HG03097 (cell line): ENCODE data around the gene RXRA.

Source experiments
- ATAC-seq: cut with Tn5 transposase; IDR thresholded peaks from one replicate; pipeline ENCODE4 v1.9.1; 2021; ENCODE audit not compliant: unreplicated experiment, low FRiP score

The RXRA gene

DNA sequence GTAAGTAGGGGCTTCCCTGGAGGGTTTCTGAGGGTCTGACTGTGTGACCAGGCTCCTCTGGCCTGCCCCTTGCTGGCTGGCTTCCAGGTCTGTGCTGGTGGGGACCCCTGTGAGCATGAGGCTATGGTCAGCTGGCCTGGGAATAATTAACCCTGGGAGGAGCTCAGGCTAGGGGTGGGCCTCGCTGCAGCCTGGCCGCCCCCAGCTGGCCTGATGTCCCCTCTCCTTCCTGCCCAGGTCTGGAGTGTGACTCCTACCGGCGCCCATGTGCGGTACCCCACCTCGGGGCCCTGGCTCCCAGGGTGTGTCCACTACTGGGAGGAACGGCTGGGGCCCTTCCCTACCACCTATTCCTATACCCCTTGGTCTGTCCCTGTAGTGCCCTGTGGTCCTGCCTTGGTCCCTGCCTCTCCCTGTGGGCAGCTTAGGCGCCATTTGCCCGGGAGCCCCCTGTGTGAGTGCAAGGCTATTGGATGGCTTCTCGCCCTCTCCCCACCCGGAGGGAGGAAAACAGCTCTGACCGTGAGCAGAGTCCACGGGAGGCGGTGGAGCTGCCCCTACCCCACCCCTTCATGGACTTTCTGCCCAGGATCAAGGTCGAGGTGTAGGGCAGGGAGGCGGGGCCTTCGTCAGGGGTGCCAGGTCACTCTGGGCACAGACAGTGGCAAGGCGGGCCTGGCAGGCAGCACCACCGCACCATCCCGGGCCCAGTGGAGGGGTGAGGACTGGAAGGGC is 9.4 kb downstream of the RXRA start:
- no peak for ATAC-seq

- no peak for ATAC-seq
Measured at GRCh38 chr9:134336228-134336627, 10.0 kb downstream of the RXRA start.

DNA sequence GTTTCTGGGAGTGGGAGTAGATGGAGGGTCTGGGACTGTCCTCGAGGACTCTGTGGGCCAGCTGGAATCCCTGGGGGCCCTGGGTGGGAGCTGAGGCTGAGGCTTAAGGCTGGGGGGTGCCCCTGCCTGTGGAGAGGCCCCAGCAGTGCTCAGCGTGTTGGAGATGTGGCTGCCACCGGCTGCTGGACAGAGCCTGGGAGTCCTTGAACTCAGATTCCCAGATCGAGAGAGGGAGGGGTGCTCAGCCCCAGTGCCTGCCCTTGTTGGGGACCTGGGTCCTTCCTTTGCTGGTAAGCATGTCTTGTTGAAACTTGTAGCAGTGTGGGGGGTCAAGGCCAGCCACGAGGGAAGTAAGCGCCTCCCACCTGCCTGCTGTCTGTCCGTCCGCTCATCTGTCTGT is 10.7 kb downstream of the RXRA start:
- ATAC-seq: no peak

DNA sequence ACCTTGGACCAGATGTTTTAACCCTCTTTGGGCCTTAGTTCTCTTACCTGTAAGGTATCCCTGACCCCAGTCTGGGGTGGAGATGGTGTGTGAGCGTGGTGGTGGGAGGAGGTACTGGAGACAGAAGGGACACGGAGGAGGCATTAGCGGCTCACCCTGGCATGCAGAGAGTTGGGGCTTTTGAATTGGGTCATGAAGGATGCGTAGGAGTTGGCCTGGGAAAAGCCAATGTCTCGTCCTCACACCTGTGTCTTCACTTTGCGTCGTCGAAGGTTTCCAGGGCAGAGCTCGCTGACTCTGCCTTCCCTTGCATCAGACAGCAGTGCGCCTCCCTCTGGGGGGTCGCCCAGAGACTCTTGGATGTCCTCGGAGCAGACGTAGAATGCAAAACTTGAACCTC is 11.2 kb downstream of the RXRA start:
- ATAC-seq: no peak

- ATAC-seq: no peak
Measured at GRCh38 chr9:134338394-134339182, 12.3 kb downstream of the RXRA start.

DNA sequence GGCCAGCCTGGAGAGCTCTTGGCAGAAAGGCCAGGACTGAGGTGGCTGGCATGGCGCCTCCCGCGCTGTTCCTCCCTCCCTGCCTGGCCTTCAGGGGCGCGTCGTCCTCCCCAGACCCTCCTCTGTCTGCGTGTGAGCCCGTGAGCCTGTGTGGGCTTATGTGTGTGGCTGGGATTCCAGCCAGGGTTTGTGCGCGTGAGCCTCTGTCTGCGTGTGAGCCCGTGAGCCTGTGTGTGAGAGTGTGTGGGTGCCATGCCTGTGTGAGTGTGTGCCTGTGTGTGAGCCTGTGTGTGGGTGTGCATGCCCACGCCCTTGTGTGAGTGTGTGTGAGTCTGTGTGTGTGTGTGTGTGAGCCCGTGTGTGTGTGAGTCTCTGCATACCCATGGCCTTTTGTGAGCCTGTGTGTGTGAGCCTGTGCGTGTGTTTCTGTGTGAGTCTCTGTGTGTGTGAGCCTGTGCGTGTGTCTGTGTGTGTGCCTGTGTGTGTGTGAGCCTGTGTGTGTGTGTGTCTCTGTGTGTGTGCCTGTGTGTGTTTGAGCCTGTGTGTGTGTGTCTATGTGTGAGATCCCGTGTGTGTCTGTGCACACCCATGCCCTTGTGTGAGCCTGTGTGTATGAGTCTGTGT is 13.0 kb downstream of the RXRA start:
- ATAC-seq: no peak

DNA sequence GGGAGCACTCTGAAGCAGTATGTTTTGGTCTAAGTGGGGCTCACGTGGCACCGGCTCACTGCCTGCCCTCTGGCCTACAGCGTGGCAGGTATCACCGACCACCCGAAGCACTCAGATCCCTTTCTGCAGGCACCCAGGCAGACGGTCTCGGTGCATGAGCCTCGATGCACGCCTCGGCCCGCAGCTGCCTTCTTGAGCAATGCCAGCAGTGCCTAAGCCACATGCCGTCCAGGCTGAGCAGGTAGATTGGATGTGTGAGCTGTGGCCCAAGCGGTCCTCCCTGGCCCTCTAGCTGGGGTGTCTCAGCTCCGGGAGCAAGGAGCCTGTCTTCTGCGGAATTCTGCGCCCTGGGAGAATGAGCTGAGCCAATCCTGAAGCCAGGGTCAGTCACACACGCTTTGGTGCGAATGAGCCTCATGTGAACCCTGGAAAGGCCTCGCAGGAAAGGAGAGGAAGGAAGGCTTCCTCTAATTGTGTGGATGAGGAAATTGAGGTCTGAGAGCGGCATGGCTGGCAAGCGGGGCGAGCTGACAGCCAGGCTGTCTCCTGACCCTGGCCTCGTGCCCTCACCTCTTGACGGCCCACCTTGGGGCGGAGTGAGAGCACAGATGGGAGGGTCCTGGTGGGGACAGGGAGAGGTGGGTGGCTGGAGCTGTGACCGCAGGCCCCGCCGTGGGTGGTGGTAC is 14.4 kb downstream of the RXRA start:
- no peak for ATAC-seq

DNA sequence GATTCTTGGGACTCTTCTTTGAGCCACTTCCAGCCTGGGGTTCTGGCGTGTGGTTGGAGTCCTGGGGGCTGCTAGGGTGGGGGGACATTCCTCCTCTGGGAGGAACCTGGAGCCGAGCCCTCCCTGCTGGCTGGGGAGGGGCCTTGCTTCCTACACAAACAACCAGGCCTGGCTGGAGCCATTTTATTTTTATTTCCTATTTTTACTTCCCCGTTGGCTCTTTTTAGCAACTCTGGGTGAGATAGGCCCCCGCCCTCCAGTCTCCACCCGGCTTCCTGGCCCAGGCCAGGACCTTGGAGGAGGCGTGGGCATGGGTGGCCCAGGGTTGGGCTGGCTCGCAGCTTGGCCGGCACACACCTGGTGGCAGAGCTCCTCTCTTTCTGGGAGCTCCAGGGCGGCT is 15.1 kb downstream of the RXRA start:
- no peak for ATAC-seq

GRCh38 chr9:134341929-134342745 is 15.9 kb downstream of the RXRA start:
- ATAC-seq: no peak

DNA sequence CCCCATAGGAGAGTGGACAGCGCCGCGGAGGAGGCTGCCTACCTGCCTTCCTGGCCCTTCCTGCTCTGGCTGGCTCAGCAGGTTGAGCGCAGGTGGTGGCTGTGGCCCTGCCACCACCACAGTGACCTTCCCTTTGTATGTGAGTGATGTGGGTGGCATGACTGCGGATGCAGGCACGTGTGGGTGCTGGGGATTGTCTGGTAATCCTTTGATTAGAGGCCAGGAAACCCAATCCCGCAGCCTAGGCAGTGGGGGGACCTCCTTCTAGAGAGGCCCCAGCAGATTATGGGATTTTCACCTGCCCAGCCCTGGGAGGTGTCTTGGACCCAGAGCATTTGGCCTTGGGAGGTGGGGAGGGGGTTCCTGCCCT is 16.5 kb downstream of the RXRA start:
- no peak for ATAC-seq

DNA sequence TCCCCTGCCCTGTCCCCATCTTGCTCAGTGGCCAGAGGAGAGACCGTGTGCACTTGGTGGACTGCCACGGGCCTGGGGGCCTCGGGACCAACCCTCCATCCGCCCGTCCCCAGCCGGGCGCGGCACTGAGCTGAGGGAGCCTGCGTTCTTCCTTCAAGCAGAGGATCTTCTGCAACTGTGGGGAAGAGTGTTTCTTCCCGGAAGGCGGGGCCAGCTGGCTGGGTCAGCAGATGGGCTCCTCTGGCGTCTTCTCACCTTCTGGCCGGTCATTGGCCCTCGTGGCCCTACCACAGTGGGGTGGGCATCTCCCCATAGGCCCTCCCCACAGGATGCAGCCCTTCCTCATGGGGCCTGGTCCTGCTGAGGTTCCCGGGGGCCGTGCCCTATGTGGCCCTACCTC is 17.4 kb downstream of the RXRA start:
- no peak for ATAC-seq

- no peak for ATAC-seq
Measured at GRCh38 chr9:134344068-134344799, 18.0 kb downstream of the RXRA start.

GRCh38 chr9:134344800-134345310 is 18.6 kb downstream of the RXRA start:
- ATAC-seq: no peak

DNA sequence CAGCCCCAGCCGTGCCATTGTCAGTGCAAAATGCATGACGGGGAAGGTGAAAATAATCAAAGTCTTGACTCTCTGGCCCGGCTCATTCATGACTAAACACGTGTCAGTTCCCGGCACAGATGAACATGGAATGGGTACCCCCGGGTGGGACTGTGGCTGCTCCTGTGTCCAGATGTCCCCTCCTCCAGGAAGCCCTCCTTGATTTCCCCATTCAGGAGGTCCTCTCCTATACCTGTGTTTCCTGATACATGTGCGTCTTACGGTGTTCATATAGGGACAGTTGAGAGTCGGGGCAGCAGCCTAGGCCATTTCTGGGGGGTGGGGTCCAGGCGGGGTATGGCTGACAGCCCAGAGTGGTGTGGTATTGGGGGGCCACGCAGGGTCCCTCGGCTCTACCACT is 19.5 kb downstream of the RXRA start:
- no peak for ATAC-seq

- ATAC-seq: no peak
Measured at GRCh38 chr9:134346151-134346550, 19.9 kb downstream of the RXRA start.

DNA sequence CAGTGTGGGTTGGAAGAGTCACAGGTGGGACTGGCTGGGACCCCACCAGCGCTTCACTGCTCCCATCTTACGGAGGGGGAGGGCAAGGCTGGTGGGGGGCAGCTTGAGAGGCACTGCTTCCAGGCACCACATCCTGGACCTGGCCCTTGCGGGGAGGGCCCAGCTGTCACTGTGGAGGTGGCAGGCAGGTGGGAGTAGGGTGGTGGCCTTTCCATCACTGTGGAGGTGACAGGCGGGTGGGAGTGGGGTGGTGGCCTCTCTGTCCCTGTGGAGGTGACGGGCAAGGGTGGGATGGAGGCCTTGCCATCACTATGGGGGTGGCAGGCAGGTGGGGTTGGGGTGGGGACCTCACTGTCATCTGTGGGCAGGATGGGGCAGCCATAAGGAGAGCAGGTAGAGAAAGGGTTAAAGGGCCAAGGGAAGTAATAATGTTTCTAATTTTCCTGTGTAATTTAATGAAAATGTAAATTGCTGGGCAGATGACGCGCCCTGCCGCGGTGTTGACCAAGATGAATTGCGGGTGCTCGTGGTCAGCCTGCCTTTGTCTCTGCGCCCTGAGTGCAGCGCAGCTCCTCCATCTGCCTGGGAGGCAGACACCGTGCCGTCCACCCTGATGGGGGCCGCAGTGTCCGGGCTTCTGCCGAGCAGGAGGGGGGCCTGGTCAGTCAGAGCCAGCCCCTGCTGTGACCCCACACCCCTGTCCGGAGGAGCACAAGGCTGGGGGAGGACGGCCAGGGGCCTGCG is 20.8 kb downstream of the RXRA start:
- ATAC-seq: no peak

DNA sequence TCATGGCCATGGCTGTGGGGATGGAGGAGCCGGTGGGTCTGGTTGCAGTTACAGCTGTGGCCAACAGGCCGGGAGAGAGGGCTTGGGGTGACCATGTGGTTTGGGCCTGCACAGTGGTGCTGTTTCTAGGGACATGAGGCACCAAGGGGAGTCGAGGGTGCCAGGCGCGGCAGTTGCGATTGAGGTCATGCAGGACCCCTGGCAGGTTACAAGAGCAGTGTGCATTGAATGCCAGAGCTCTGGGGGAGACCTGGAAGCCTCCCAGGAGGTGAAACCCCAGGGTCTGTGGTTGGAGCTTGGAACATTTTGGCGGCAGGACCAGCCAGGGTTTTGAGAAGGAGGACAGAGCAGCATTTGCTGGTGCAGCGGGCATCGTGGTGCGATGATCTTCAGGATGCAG is 21.7 kb downstream of the RXRA start:
- ATAC-seq: no peak

DNA sequence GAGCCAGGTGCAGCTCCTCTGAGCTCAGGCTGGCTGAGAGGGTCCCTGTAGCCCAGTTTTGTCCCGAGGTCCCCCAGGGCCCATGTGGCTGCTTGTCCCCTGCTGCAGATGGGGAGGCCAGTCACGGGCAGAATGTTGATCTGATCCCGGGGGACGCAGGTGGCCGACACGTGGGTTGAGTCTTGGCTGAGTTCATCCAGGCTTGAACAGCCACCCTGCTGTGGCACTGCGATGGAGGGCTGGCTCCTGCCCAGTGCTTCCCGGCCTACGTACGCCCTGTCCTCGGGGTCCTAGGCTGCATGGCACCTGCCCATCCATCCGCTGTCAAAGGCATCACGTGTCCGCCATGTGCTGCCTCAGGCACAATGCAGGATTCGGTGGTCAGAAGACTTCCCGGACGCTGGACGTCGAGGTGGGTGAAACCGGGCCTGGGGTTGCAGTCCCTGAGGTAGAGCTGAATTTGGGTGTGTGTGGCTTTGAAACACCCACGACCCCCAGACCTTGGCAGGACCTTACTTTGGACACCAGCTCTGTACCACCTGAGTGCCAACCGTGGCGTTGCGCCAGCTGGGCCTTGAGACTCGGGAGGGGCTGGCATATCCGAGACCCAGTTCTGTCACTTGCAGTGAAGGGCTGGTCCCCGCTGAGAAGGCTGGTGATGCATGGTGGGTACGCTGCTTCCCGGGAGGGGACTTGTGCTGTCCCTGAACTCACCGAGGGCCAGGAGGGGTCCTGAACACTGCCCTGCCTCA is 22.3 kb downstream of the RXRA start:
- no peak for ATAC-seq
